ENCODE data around the gene PTPRE.

Gene PTPRE

GRCh38 chr10:128029290-128029651 is 122.4 kb downstream of the PTPRE start:
- DNase-seq, result no peak

GRCh38 chr10:128029731-128030369 is 122.9 kb downstream of the PTPRE start:
- DNase-seq, result no peak

GRCh38 chr10:128030498-128031072 is 123.7 kb downstream of the PTPRE start:
- DNase-seq, result no peak

- DNase-seq, result no peak
Measured at GRCh38 chr10:128031216-128031615, 124.3 kb downstream of the PTPRE start.

- no peak for DNase-seq
Measured at GRCh38 chr10:128032466-128032865, 125.6 kb downstream of the PTPRE start.

- DNase-seq, result no peak
Measured at GRCh38 chr10:128035557-128035973, 128.7 kb downstream of the PTPRE start.

- DNase-seq, result no peak
Measured at GRCh38 chr10:128036011-128036615, 129.2 kb downstream of the PTPRE start.

GRCh38 chr10:128036746-128037543 is 130.0 kb downstream of the PTPRE start:
- DNase-seq, result no peak

- DNase-seq, result no peak
Measured at GRCh38 chr10:128040096-128040495, 133.2 kb downstream of the PTPRE start.

- no peak for DNase-seq
Measured at GRCh38 chr10:128040681-128041080, 133.8 kb downstream of the PTPRE start.

- DNase-seq, result no peak
Measured at GRCh38 chr10:128042131-128042610, 135.3 kb downstream of the PTPRE start.

GRCh38 chr10:128043259-128044045 is 136.5 kb downstream of the PTPRE start:
- DNase-seq, result no peak

- DNase-seq, result no peak
Measured at GRCh38 chr10:128044186-128044585, 137.3 kb downstream of the PTPRE start.

- no peak for DNase-seq
Measured at GRCh38 chr10:128044961-128045832, 138.3 kb downstream of the PTPRE start.

GRCh38 chr10:128045833-128046120 is 138.9 kb downstream of the PTPRE start:
- DNase-seq, result no peak

- no peak for DNase-seq
Measured at GRCh38 chr10:128046156-128046952, 139.5 kb downstream of the PTPRE start.

GRCh38 chr10:128046953-128047290 is 140.0 kb downstream of the PTPRE start:
- no peak for DNase-seq

- DNase-seq, result no peak
Measured at GRCh38 chr10:128047351-128047750, 140.4 kb downstream of the PTPRE start.

- DNase-seq, result no peak
Measured at GRCh38 chr10:128047991-128048818, 141.3 kb downstream of the PTPRE start.

GRCh38 chr10:128048819-128049210 is 141.9 kb downstream of the PTPRE start:
- no peak for DNase-seq
